Measurements from ENCODE around the gene TMCO2. TPM values are rescaled to one million over a fixed set of nuclear protein-coding genes. Genes with fewer than 3 reads are reported as not detected.

Gene TMCO2
- total RNA-seq, 1 experiment from 2014 or later = not detected

Other genes starting within 250 kb of the TMCO2 start
- gene CAP1, start 207.2 kb upstream of the TMCO2 start, total RNA-seq (2014; rRNA removed) = 505 and 541 TPM in 2 replicates
- gene PPT1, start 150.7 kb upstream of the TMCO2 start, total RNA-seq (2014; rRNA removed) = 40.3 and 54.2 TPM in 2 replicates
- 15.6 and 15.7 TPM in 2 replicates for gene RLF, start 86.5 kb upstream of the TMCO2 start, total RNA-seq (2014; rRNA removed)
- gene ZMPSTE24, start 10.3 kb downstream of the TMCO2 start, total RNA-seq (2014; rRNA removed) = 53.0 and 56.5 TPM in 2 replicates
- gene COL9A2, start 69.3 kb downstream of the TMCO2 start, total RNA-seq (2014; rRNA removed) = not detected in 2 replicates
- 34.9 and 35.1 TPM in 2 replicates for gene SMAP2, start 125.8 kb downstream of the TMCO2 start, total RNA-seq (2014; rRNA removed)
- gene ZFP69B, start 202.5 kb downstream of the TMCO2 start, total RNA-seq (2014; rRNA removed) = 4.9 and 6.8 TPM in 2 replicates
- gene ZFP69, start 229.4 kb downstream of the TMCO2 start, total RNA-seq (2014; rRNA removed) = 1.2 and 2.2 TPM in 2 replicates